SW480 (cell line): ENCODE results near the gene PRPF19.

Source experiments
- DNase-seq: peaks from one replicate; pipeline ENCODE4 v3.0.0-alpha.2; 2016; ENCODE audit warnings: low spot score

PRPF19 gene

GRCh38 chr11:60905551-60906113 lies 753 bp downstream of the PRPF19 start:
- peak; percentile 35 for DNase-seq

- DNase-seq: no peak
Observed at GRCh38 chr11:60905047-60905446, 1.3 kb downstream of the PRPF19 start.

GRCh38 chr11:60902625-60903024 lies 3.8 kb downstream of the PRPF19 start:
- no peak for DNase-seq

- no peak for DNase-seq
Observed at GRCh38 chr11:60900673-60901404, 5.5 kb downstream of the PRPF19 start.

GRCh38 chr11:60899977-60900376 lies 6.4 kb downstream of the PRPF19 start:
- DNase-seq: no peak

- peak; percentile 62 for DNase-seq
Observed at GRCh38 chr11:60899046-60899936, 7.1 kb downstream of the PRPF19 start.

GRCh38 chr11:60897496-60897895 lies 8.9 kb downstream of the PRPF19 start:
- no peak for DNase-seq

GRCh38 chr11:60895687-60896086 lies 10.7 kb downstream of the PRPF19 start:
- no peak for DNase-seq

GRCh38 chr11:60891103-60891741 lies 15.2 kb downstream of the PRPF19 start:
- no peak for DNase-seq

GRCh38 chr11:60890696-60891095 lies 15.7 kb downstream of the PRPF19 start:
- DNase-seq: no peak

- no peak for DNase-seq
Observed at GRCh38 chr11:60889869-60890311, 16.5 kb downstream of the PRPF19 start.

GRCh38 chr11:60887556-60887955 lies 18.8 kb downstream of the PRPF19 start:
- peak; percentile 76 for DNase-seq

GRCh38 chr11:60880643-60881282 lies 25.6 kb downstream of the PRPF19 start:
- no peak for DNase-seq

- peak; percentile 49 for DNase-seq
Observed at GRCh38 chr11:60879971-60880588, 26.3 kb downstream of the PRPF19 start.

GRCh38 chr11:60879104-60879503 lies 27.3 kb downstream of the PRPF19 start:
- DNase-seq: no peak

- DNase-seq: no peak
Observed at GRCh38 chr11:60878245-60879101, 27.9 kb downstream of the PRPF19 start.

GRCh38 chr11:60876168-60876485 lies 30.3 kb downstream of the PRPF19 start:
- no peak for DNase-seq

GRCh38 chr11:60875366-60876167 lies 30.8 kb downstream of the PRPF19 start:
- DNase-seq: no peak
